GM21576 (cell line): ENCODE results near the gene FBXL7.

Experiments
- ATAC-seq: cut with Tn5 transposase; IDR thresholded peaks from one replicate; pipeline ENCODE4 v1.9.1; 2021; ENCODE audit warnings: mild to moderate bottlenecking, moderate library complexity; ENCODE audit not compliant: unreplicated experiment

The FBXL7 gene

GRCh38 chr5:15647251-15647650, 147.3 kb downstream of the FBXL7 start:
- no peak for ATAC-seq

- ATAC-seq = no peak
These were observed 150.3 kb downstream of the FBXL7 start for GRCh38 chr5:15650266-15650665.

- no peak for ATAC-seq
These were observed 154.8 kb downstream of the FBXL7 start for GRCh38 chr5:15654779-15655178.

GRCh38 chr5:15655683-15656082, 155.7 kb downstream of the FBXL7 start:
- ATAC-seq = no peak

GRCh38 chr5:15664961-15665360, 165.0 kb downstream of the FBXL7 start:
- no peak for ATAC-seq

- ATAC-seq = no peak
These were observed 169.8 kb downstream of the FBXL7 start for GRCh38 chr5:15669826-15670225.

GRCh38 chr5:15674716-15675115, 174.7 kb downstream of the FBXL7 start:
- ATAC-seq = no peak

GRCh38 chr5:15676591-15676990, 176.6 kb downstream of the FBXL7 start:
- no peak for ATAC-seq

- no peak for ATAC-seq
These were observed 179.2 kb downstream of the FBXL7 start for GRCh38 chr5:15679161-15679560.

GRCh38 chr5:15680455-15680854, 180.5 kb downstream of the FBXL7 start:
- no peak for ATAC-seq

GRCh38 chr5:15682122-15682521, 182.1 kb downstream of the FBXL7 start:
- ATAC-seq = no peak

GRCh38 chr5:15682566-15682965, 182.6 kb downstream of the FBXL7 start:
- ATAC-seq = no peak

GRCh38 chr5:15683332-15683731, 183.4 kb downstream of the FBXL7 start:
- ATAC-seq = no peak

GRCh38 chr5:15687401-15687800, 187.4 kb downstream of the FBXL7 start:
- no peak for ATAC-seq

- no peak for ATAC-seq
These were observed 189.9 kb downstream of the FBXL7 start for GRCh38 chr5:15689836-15690235.

- ATAC-seq = no peak
These were observed 190.6 kb downstream of the FBXL7 start for GRCh38 chr5:15690611-15691010.

GRCh38 chr5:15691521-15691920, 191.5 kb downstream of the FBXL7 start:
- no peak for ATAC-seq

- no peak for ATAC-seq
These were observed 192.9 kb downstream of the FBXL7 start for GRCh38 chr5:15692706-15693381.

- ATAC-seq = no peak
These were observed 193.4 kb downstream of the FBXL7 start for GRCh38 chr5:15693382-15693728.

- no peak for ATAC-seq
These were observed 194.0 kb downstream of the FBXL7 start for GRCh38 chr5:15693933-15694332.

GRCh38 chr5:15694696-15695214, 194.8 kb downstream of the FBXL7 start:
- no peak for ATAC-seq

GRCh38 chr5:15695215-15695731, 195.3 kb downstream of the FBXL7 start:
- ATAC-seq = no peak

GRCh38 chr5:15700373-15700772, 200.4 kb downstream of the FBXL7 start:
- no peak for ATAC-seq
